Right forelimb (tissue), 1 donor: ENCODE measurements around the gene TMEM191C.
"Not testable (repeated sequence)": the region's sequence is repeated elsewhere in the genome, so short reads cannot be mapped to it uniquely, and the experiment has no call there.

Experiments
- DNase-seq: peaks from one replicate; pipeline ENCODE4 v3.0.0-alpha.2; 2018

TMEM191C gene

GRCh38 chr22:21473664-21474063 is 6.5 kb downstream of the TMEM191C start:
- DNase-seq = not testable (repeated sequence)

GRCh38 chr22:21484039-21484438 is 16.9 kb downstream of the TMEM191C start:
- not testable (repeated sequence) for DNase-seq

- DNase-seq = not testable (repeated sequence)
These were observed 20.5 kb downstream of the TMEM191C start for GRCh38 chr22:21487723-21488122.

GRCh38 chr22:21489149-21489680 is 22.0 kb downstream of the TMEM191C start:
- not testable (repeated sequence) for DNase-seq

- DNase-seq = not testable (repeated sequence)
These were observed 23.4 kb downstream of the TMEM191C start for GRCh38 chr22:21490556-21490955.

GRCh38 chr22:21492271-21492670 is 25.1 kb downstream of the TMEM191C start:
- not testable (repeated sequence) for DNase-seq

- not testable (repeated sequence) for DNase-seq
These were observed 26.9 kb downstream of the TMEM191C start for GRCh38 chr22:21493789-21494782.

- not testable (repeated sequence) for DNase-seq
These were observed 30.8 kb downstream of the TMEM191C start for GRCh38 chr22:21497984-21498383.

- DNase-seq = not testable (repeated sequence)
These were observed 31.3 kb downstream of the TMEM191C start for GRCh38 chr22:21498489-21498888.

GRCh38 chr22:21499623-21500506 is 32.7 kb downstream of the TMEM191C start:
- not testable (repeated sequence) for DNase-seq

- not testable (repeated sequence) for DNase-seq
These were observed 43.2 kb downstream of the TMEM191C start for GRCh38 chr22:21510397-21510796.

GRCh38 chr22:21512022-21512421 is 44.8 kb downstream of the TMEM191C start:
- DNase-seq = not testable (repeated sequence)

- DNase-seq = not testable (repeated sequence)
These were observed 46.9 kb downstream of the TMEM191C start for GRCh38 chr22:21514117-21514516.

GRCh38 chr22:21515234-21515633 is 48.0 kb downstream of the TMEM191C start:
- DNase-seq = not testable (repeated sequence)

GRCh38 chr22:21516522-21516921 is 49.3 kb downstream of the TMEM191C start:
- DNase-seq = not testable (repeated sequence)

GRCh38 chr22:21516970-21517764 is 50.0 kb downstream of the TMEM191C start:
- DNase-seq = not testable (repeated sequence)
